ENCODE results near the gene SLC37A1. TPM values are rescaled to one million over a fixed set of nuclear protein-coding genes. Genes with fewer than 3 reads are reported as not detected.

The SLC37A1 gene
- total RNA-seq, 1 experiment from 2014 or later, result 11.2 TPM

DNA sequence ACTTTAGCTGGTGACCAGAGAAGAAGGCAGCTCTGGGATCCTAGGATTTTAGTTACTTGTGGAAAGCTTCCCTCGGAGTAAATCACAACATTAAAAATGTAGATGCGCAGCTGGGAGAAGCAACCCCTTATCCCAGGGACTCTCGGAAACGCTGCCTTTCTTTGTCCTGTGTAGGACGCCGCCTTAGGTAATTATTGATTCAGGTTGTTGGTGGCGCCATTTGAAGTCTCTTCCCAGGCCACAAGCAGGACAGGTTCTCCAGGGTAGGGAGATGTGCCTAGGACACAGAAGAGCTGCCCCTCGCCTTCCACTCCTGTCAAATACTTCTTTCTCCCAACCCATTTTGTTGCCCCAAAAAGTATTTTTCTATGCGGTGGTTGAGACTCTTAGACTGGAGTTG, 10.3 kb downstream of the SLC37A1 start:
- Histone ChIP-seq H3K4me1 (ENCODE audit: insufficient read depth, low read length, poor library complexity, severe bottlenecking) (peaks cover 6% of the 10 kb centered on the region), H3K4me3 (ENCODE audit: low read depth, low read length, poor library complexity, severe bottlenecking) (no peak overlapping the region), H3K9me3 (ENCODE audit: low read depth, low read length, poor library complexity, severe bottlenecking) (no peaks in the 10 kb centered on the region), H3K27me3 (replicated peaks; ENCODE audit: insufficient read depth, low read depth, low read length, poor library complexity) (no peaks in the 10 kb centered on the region), H3K36me3 (ENCODE audit: insufficient read depth, low read length, poor library complexity, severe bottlenecking) (no peaks in the 10 kb centered on the region), H3K27ac (ENCODE audit: low read depth, low read length, poor library complexity, severe bottlenecking) (no peak overlapping the region)
- no peak for DNase-seq (ENCODE audit: low spot score)
- TF ChIP-seq, protein P1, sequence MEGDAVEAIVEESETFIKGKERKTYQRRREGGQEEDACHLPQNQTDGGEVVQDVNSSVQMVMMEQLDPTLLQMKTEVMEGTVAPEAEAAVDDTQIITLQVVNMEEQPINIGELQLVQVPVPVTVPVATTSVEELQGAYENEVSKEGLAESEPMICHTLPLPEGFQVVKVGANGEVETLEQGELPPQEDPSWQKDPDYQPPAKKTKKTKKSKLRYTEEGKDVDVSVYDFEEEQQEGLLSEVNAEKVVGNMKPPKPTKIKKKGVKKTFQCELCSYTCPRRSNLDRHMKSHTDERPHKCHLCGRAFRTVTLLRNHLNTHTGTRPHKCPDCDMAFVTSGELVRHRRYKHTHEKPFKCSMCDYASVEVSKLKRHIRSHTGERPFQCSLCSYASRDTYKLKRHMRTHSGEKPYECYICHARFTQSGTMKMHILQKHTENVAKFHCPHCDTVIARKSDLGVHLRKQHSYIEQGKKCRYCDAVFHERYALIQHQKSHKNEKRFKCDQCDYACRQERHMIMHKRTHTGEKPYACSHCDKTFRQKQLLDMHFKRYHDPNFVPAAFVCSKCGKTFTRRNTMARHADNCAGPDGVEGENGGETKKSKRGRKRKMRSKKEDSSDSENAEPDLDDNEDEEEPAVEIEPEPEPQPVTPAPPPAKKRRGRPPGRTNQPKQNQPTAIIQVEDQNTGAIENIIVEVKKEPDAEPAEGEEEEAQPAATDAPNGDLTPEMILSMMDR (conservative IDR thresholded peaks at IDR 0.05; ENCODE audit: low read depth, low read length), result no peak
- TF ChIP-seq EZH2 (IDR thresholded peaks at IDR 0.05; ENCODE audit: borderline replicate concordance, low read depth, low read length, poor library complexity, severe bottlenecking), result no peak
- ChIA-PET POLR2A (ENCODE audit: low non-redundant PET) (no interaction called here), CTCF (no interaction called here)
- BruUV-seq (replicated peaks), result no TSS peak
- intact Hi-C loops (cut with micrococcal nuclease; ENCODE audit: unreplicated experiment), result no loop called here

DNA sequence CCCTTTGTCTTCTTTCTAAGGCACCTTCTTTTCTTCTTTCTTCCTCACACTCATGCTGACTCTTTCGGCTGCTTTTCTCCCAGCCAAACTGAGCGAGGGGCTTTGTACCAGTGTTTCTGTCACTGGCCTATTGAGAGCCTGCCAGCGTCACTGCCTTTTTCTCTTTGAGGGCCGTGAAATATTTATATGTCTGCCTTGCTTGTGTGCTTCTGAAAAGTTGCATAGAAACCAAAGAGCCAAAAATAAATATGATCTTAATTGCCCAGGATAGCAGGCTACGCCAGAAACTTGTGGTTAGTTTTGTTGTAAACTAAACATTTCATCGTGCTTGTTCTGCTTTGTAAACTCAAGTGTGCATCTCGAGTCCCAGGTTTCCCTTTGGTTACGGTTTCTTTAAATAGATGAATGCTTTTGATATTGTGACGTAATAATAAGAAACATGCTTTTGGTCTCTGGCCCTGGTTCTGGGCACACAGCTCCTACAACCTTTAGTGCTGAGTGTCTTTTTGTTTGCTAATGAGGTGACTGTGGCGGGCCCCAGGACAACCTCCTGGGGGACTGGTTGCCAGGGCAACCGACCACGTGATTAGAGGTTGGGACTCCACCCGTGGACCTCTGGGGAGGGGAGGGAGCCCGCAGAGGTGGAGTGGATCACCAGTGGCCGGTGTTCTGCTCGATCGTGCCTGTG, 10.8 kb downstream of the SLC37A1 start:
- no peak for DNase-seq (ENCODE audit: low spot score)
- TF ChIP-seq, protein P1 (conservative IDR thresholded peaks at IDR 0.05; ENCODE audit: low read depth, low read length), result no peak
- ChIA-PET CTCF (no interaction called here), POLR2A (ENCODE audit: low non-redundant PET) (no interaction called here)
- no TSS peak for BruUV-seq (replicated peaks)
- no peak overlapping the region for H3K27ac ChIP-seq (ENCODE audit: low read depth, low read length, poor library complexity, severe bottlenecking)
- intact Hi-C loops (cut with micrococcal nuclease; ENCODE audit: unreplicated experiment), result no loop called here
- H3K4me3 ChIP-seq (ENCODE audit: low read depth, low read length, poor library complexity, severe bottlenecking), result no peak overlapping the region
- H3K9me3 ChIP-seq (ENCODE audit: low read depth, low read length, poor library complexity, severe bottlenecking), result no peaks in the 10 kb centered on the region
- no peaks in the 10 kb centered on the region for H3K36me3 ChIP-seq (ENCODE audit: insufficient read depth, low read length, poor library complexity, severe bottlenecking)
- no peaks in the 10 kb centered on the region for H3K27me3 ChIP-seq (replicated peaks; ENCODE audit: insufficient read depth, low read depth, low read length, poor library complexity)
- H3K4me1 ChIP-seq (ENCODE audit: insufficient read depth, low read length, poor library complexity, severe bottlenecking), result peaks cover 6% of the 10 kb centered on the region

DNA sequence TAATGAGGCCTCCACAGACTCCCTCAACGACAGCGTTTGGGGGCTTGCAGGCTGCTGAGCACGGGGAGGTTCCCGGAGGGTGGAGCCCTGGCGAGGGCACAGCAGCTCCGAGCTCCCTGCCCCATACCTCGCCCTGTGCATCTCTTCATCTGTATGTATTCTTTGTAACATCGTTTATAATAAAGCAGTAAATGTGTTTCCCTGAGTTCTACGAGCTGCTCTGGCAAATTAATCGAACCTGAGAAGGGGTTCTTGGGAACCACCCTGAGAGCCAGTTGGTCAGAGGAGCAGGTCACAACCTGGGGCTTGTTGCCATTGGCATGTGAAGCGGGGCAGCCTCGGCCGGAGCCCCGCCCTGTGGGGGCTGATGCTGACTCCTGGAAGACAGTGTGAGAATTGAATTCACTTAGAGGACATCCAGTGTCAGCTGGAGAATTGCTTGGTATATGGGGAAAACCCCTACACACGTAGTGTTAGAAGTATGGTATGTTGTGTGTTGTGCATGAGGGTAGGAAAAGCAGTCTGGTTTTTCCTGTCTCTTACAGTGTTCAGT, 11.5 kb downstream of the SLC37A1 start:
- Histone ChIP-seq H3K4me1 (ENCODE audit: insufficient read depth, low read length, poor library complexity, severe bottlenecking) (peaks cover 6% of the 10 kb centered on the region), H3K9me3 (ENCODE audit: low read depth, low read length, poor library complexity, severe bottlenecking) (no peaks in the 10 kb centered on the region), H3K27me3 (replicated peaks; ENCODE audit: insufficient read depth, low read depth, low read length, poor library complexity) (no peaks in the 10 kb centered on the region), H3K4me3 (ENCODE audit: low read depth, low read length, poor library complexity, severe bottlenecking) (no peak overlapping the region), H3K36me3 (ENCODE audit: insufficient read depth, low read length, poor library complexity, severe bottlenecking) (no peaks in the 10 kb centered on the region), H3K27ac (ENCODE audit: low read depth, low read length, poor library complexity, severe bottlenecking) (no peak overlapping the region)
- intact Hi-C loops (cut with micrococcal nuclease; ENCODE audit: unreplicated experiment), result no loop called here
- ChIA-PET POLR2A (ENCODE audit: low non-redundant PET) (no interaction called here), CTCF (no interaction called here)
- DNase-seq (ENCODE audit: low spot score), result no peak
- no peak for TF ChIP-seq EZH2 (IDR thresholded peaks at IDR 0.05; ENCODE audit: borderline replicate concordance, low read depth, low read length, poor library complexity, severe bottlenecking)
- TF ChIP-seq, protein P1 (conservative IDR thresholded peaks at IDR 0.05; ENCODE audit: low read depth, low read length), result no peak
- BruUV-seq (replicated peaks), result no TSS peak

All from A673 (cell line).